Endothelial cell (in vitro differentiated cells): ENCODE measurements around the gene FBXL17. TPM values are rescaled to one million over a fixed set of nuclear protein-coding genes. Genes with fewer than 3 reads are reported as not detected.

ENCODE experiments used
- DNase-seq: peaks from one replicate; pipeline ENCODE4 v3.0.0; 2021; ENCODE audit warnings: low spot score
- H3K27ac Mint-ChIP-seq: one replicate; pipeline ENCODE4 v1.8.0; 2021; ENCODE audit warnings: mixed read lengths, inconsistent platforms; ENCODE audit not compliant: unreplicated experiment
- H3K27me3 Mint-ChIP-seq: one replicate; pipeline ENCODE4 v1.8.0; 2021; ENCODE audit warnings: mild to moderate bottlenecking, moderate library complexity, mixed read lengths, inconsistent platforms; ENCODE audit not compliant: unreplicated experiment
- H3K36me3 Mint-ChIP-seq: one replicate; pipeline ENCODE4 v1.8.0; 2021; ENCODE audit warnings: mild to moderate bottlenecking, low read depth, mixed read lengths, inconsistent platforms; ENCODE audit not compliant: unreplicated experiment
- H3K4me1 Mint-ChIP-seq: one replicate; pipeline ENCODE4 v1.8.0; 2021; ENCODE audit warnings: mild to moderate bottlenecking, mixed read lengths, inconsistent platforms; ENCODE audit not compliant: unreplicated experiment
- H3K4me3 Mint-ChIP-seq: one replicate; pipeline ENCODE4 v1.8.0; 2021; ENCODE audit warnings: mild to moderate bottlenecking, mixed read lengths, inconsistent platforms; ENCODE audit not compliant: unreplicated experiment
- H3K9me3 Mint-ChIP-seq: one replicate; pipeline ENCODE4 v1.8.0; 2021; ENCODE audit warnings: mixed read lengths, inconsistent platforms; ENCODE audit not compliant: unreplicated experiment
- CTCF ChIP-seq: fragments of 200-600 bp; sonication (generic); IDR thresholded peaks from one replicate; pipeline ENCODE4 v1.5.0; 2021; ENCODE audit warnings: antibody characterized with exemption; ENCODE audit not compliant: unreplicated experiment
- total RNA-seq: library from RNA; stranded (reverse); fragmentation: NEBNext Ultra II Directional; extraction: Animal tissue kit (Norgen Biotek cat#: 25700); gene quantifications from one replicate; pipeline ENCODE4 v1.2.1, GENCODE V29; 2021; ENCODE audit not compliant: unreplicated experiment

The FBXL17 gene
- total RNA-seq, 1 donor from 2014 or later: 14.9 TPM

GRCh38 chr5:108361771-108362170 is 20.1 kb downstream of the FBXL17 start:
- no peaks in the 10 kb centered on the region for H3K9me3 Mint-ChIP-seq
- no peak for TF ChIP-seq CTCF
- no peaks in the 10 kb centered on the region for H3K27me3 Mint-ChIP-seq
- DNase-seq: no peak
- no peak overlapping the region for H3K27ac Mint-ChIP-seq
- H3K4me3 Mint-ChIP-seq: no peak overlapping the region
- peaks cover 5% of the 10 kb centered on the region for H3K4me1 Mint-ChIP-seq
- no peaks in the 10 kb centered on the region for H3K36me3 Mint-ChIP-seq

GRCh38 chr5:108361239-108361638 is 20.7 kb downstream of the FBXL17 start:
- DNase-seq: no peak
- Mint-ChIP-seq H3K27ac (no peak overlapping the region), H3K4me1 (peaks cover 5% of the 10 kb centered on the region), H3K9me3 (no peaks in the 10 kb centered on the region), H3K27me3 (no peaks in the 10 kb centered on the region), H3K4me3 (no peak overlapping the region), H3K36me3 (no peaks in the 10 kb centered on the region)
- TF ChIP-seq CTCF: no peak

- no peak for TF ChIP-seq CTCF
- Mint-ChIP-seq H3K4me1 (peaks cover 5% of the 10 kb centered on the region), H3K27ac (no peak overlapping the region), H3K4me3 (no peak overlapping the region), H3K27me3 (no peaks in the 10 kb centered on the region), H3K9me3 (no peaks in the 10 kb centered on the region), H3K36me3 (no peaks in the 10 kb centered on the region)
- no peak for DNase-seq
Measured at GRCh38 chr5:108360280-108360679, 21.6 kb downstream of the FBXL17 start.

- Mint-ChIP-seq H3K27ac (no peak overlapping the region), H3K27me3 (no peaks in the 10 kb centered on the region), H3K36me3 (no peaks in the 10 kb centered on the region)
Measured at GRCh38 chr5:108356286-108356685, 25.6 kb downstream of the FBXL17 start.

GRCh38 chr5:108353087-108353486 is 28.8 kb downstream of the FBXL17 start:
- no peak overlapping the region for H3K4me3 Mint-ChIP-seq
- no peaks in the 10 kb centered on the region for H3K9me3 Mint-ChIP-seq
- no peaks in the 10 kb centered on the region for H3K4me1 Mint-ChIP-seq
- H3K27ac Mint-ChIP-seq: no peak overlapping the region
- H3K36me3 Mint-ChIP-seq: no peaks in the 10 kb centered on the region
- DNase-seq: no peak
- TF ChIP-seq CTCF: no peak
- H3K27me3 Mint-ChIP-seq: no peaks in the 10 kb centered on the region

More at GRCh38 chr5:108356286-108356685, 25.6 kb downstream of the FBXL17 start:
- TF ChIP-seq CTCF: no peak
- no peak for DNase-seq
- Mint-ChIP-seq H3K4me1 (peaks cover under 1% of the 10 kb centered on the region), H3K4me3 (no peak overlapping the region), H3K9me3 (no peaks in the 10 kb centered on the region)
